ENCODE data around the gene RPS21.

DNA sequence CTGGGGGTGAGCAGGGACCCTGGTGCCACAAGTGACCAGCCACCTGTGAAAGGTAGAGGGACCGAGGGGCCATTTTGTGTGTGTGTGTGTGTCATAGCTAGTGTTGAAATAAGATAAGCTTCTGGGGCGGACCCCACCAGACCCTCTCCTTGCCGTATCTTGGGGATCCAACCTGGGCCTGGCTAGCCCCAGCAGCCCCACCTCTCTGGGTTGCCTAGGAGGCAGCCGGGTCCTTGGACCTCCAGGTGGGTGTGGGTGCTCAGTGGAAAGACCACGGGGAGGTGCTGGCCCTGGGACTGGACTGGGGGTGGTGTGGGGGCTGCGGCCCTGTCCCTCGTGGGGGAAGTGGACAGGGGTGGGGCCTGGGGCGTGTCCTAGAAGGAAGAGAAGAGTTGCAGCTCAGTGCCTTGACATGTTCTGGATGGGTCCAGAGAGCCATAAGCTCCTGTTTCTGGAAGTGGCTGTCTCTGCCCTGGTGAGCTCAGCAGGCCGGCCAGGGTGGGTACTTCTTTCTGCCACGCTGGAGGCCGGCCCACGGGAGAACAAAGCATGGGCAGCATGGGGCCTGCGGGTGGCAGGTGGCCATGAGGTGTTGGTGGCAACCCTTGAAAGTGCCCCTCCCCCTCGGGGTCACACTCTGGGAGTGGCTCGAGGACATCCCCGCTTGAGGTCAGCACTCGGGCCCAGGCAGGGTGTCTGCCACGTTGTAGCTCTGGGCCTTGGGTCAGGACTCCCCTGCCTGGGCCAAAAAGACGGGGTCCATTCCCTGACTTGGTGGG lies 32.0 kb downstream of the RPS21 start:
- TF ChIP-seq REST (IDR thresholded peaks at IDR 0.05; ENCODE audit: insufficient read depth in 1 of 2, low read depth in 2 of 2, low read length in 2 of 2), result no peak
- no peak for TF ChIP-seq FOXP2 (optimal IDR thresholded peaks at IDR 0.05; ENCODE audit: borderline replicate concordance, extremely low read depth, extremely low read length, insufficient read depth)
- TF ChIP-seq POLR2AphosphoS5 (IDR thresholded peaks at IDR 0.05; ENCODE audit: low read depth, low read length), result no peak
- no peak for TF ChIP-seq TAF1 (IDR thresholded peaks at IDR 0.05; ENCODE audit: borderline replicate concordance, insufficient read depth, low read length)
- no peak for TF ChIP-seq SIN3A (IDR thresholded peaks at IDR 0.05; ENCODE audit: borderline replicate concordance, insufficient read depth, low read length)

All from PFSK-1 (cell line).